ENCODE data around the gene KASH5.

The KASH5 gene

DNA sequence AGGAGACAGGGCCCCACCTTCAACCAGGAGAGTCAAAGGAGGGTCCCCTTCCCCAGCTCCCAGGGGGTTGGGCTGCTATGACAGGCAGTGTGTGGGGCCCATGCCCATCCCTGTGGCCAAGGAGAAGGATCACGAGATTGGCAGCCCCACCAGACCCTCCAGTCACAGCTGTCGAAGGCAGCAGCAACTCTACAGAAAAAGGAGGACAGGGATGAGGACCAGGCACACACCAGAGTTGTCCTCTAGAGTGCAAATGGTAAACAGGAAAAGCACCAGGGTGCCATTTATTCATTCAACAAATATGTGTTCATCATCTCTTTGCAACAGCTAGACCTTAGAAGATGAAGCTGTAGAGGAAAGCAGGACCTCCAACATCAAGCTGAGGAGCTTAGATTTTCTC lies 31.1 kb downstream of the KASH5 start:
- no peak overlapping the region for H3K4me3 ChIP-seq (ENCODE audit: low read depth, low read length)
- TF ChIP-seq, protein P1, sequence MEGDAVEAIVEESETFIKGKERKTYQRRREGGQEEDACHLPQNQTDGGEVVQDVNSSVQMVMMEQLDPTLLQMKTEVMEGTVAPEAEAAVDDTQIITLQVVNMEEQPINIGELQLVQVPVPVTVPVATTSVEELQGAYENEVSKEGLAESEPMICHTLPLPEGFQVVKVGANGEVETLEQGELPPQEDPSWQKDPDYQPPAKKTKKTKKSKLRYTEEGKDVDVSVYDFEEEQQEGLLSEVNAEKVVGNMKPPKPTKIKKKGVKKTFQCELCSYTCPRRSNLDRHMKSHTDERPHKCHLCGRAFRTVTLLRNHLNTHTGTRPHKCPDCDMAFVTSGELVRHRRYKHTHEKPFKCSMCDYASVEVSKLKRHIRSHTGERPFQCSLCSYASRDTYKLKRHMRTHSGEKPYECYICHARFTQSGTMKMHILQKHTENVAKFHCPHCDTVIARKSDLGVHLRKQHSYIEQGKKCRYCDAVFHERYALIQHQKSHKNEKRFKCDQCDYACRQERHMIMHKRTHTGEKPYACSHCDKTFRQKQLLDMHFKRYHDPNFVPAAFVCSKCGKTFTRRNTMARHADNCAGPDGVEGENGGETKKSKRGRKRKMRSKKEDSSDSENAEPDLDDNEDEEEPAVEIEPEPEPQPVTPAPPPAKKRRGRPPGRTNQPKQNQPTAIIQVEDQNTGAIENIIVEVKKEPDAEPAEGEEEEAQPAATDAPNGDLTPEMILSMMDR (IDR thresholded peaks at IDR 0.05; ENCODE audit: low read depth, low read length), result no peak

- TF ChIP-seq, protein P1 (IDR thresholded peaks at IDR 0.05; ENCODE audit: low read depth, low read length), result no peak
Observed at GRCh38 chr19:49420227-49420626, 32.2 kb downstream of the KASH5 start.

DNA sequence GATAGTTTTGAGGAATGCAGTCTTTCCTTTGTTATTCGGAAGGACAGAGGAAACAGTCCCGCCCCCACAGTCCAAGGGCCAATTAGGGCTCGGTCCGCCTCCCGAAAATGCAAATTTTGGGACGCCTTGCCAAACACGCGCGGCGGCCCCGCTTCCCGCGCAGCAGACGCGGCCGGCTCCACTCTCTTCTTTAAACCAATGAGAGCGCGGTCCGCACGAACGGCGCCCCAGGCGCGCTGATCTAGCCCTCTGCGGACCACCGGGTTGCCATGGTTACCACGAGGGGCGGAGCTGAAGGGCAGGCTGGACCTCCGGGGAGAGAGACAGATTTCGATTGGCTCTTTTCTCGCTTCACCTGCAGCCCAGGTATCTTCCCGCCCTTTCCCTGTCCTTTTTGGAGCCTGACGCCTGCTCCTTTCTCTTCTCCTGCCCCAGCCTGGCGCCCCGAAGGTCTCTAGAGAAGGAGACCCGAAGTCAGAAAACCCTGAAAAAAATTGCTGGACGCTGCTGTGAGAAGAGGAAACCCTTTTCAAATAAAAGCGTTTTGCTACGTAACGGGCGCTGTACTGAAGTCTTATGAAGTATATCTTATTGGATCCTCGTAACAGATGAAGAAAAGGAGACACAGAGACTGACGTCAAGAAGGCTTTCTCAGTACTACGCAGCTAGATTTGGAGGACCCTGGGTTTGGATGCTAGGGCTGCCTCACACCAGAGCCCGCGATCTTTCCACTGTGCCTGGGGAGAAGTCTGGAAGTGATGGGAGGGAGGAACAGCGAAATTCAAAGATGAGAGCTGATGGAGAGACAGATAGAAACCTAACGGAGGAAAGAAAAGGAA lies 33.2 kb downstream of the KASH5 start:
- no peak overlapping the region for H3K4me3 ChIP-seq (ENCODE audit: low read depth, low read length)
- TF ChIP-seq, protein P1 (IDR thresholded peaks at IDR 0.05; ENCODE audit: low read depth, low read length), result no peak

More at GRCh38 chr19:49420227-49420626, 32.2 kb downstream of the KASH5 start:
- no peak overlapping the region for H3K4me3 ChIP-seq (ENCODE audit: low read depth, low read length)

- H3K4me3 ChIP-seq (ENCODE audit: low read depth, low read length), result no peak overlapping the region
- TF ChIP-seq, protein P1 (IDR thresholded peaks at IDR 0.05; ENCODE audit: low read depth, low read length), result no peak
Observed at GRCh38 chr19:49421878-49422202, 33.8 kb downstream of the KASH5 start.

- TF ChIP-seq, protein P1 (IDR thresholded peaks at IDR 0.05; ENCODE audit: low read depth, low read length), result no peak
- no peak overlapping the region for H3K4me3 ChIP-seq (ENCODE audit: low read depth, low read length)
Observed at GRCh38 chr19:49422407-49423070, 34.5 kb downstream of the KASH5 start.

DNA sequence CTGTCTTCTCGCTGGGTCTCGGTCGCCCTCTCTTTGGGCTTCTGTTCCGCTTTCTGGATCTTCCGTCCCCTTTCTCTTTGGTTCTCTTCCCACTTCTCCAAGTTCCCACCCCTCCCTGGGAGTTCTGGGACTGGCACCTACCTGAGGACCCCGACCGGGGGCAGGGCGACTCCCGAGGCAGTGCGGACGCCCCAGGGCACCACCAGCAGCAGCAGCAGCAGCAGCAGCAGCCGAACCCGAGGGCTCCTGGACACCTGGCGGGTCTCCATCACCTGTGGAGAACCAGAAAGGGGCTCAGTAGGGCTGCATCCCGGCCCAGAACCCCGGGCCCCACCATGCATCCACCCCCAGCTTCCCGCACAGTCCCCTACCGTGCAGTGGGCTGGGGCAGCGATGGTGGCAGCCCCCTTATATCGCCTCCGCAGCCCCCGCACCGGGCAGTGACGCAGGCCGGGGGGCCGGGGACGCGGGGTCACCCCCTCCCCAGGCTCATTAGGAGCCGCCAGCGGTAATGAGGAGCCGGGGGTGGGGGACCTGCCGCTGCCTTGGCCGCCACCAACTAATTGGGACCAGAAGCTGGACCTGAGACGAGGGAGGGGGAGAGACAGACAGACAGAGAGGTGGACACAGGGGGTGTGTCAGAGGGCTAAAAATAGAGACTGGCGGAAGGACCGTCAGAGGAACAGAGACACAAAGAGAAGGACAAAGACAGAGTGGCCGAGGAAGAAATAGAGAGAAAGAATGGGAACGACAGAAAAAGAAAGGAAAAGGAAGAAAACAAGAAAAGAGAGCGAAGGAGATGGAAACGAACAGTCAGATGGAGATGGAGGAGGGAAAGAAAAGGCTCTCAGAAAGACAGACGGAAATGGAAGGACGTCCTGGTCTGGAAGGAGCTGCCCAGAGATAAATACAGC lies 35.3 kb downstream of the KASH5 start, which contains the start of gene PTH2:
PTH2 (minus strand) TSS at position 371 of the 914 bp plus-strand sequence; CDS start at position 269, 102 bp downstream.
- TF ChIP-seq, protein P1 (IDR thresholded peaks at IDR 0.05; ENCODE audit: low read depth, low read length), result no peak
- no peak within 1 kb of the TSS for H3K4me3 ChIP-seq (ENCODE audit: low read depth, low read length)

All from WI38 (cell line).